Keratinocyte (primary cell): Measurements from ENCODE around the gene CA5A. TPM values are rescaled to one million over a fixed set of nuclear protein-coding genes. Genes with fewer than 3 reads are reported as not detected.
A peak's percentile ranks its signal among the peaks of the same experiment; 100 is the strongest.

Source experiments
- DNase-seq: peaks from one replicate; pipeline ENCODE4 v3.0.0-alpha.2; 2011; ENCODE audit warnings: low read depth, missing footprints, low spot score
- FAIRE-seq: peaks from 2 replicates; lab custom pipeline; 2011; peaks lifted over from hg19 to GRCh38; lab: Jason Lieb, UNC
- H2AFZ ChIP-seq: 2 replicates; pipeline ENCODE4 v1.6.0; 2012; ENCODE audit warnings: low read length, control low read depth, inconsistent platforms; ENCODE audit not compliant: control insufficient read depth
- H3K27ac ChIP-seq: 2 replicates; pipeline ENCODE4 v1.5.1; 2011; ENCODE audit warnings: low read length; ENCODE audit not compliant: control insufficient read depth, insufficient read depth
- H3K27me3 ChIP-seq: 3 replicates; pipeline ENCODE4 v1.6.0; 2011; ENCODE audit warnings: low read length; ENCODE audit not compliant: control insufficient read depth, insufficient read depth; ENCODE audit errors: extremely low read depth
- H3K36me3 ChIP-seq, 2 experiments: 2 replicates in 1 of 2; 3 replicates in 1 of 2; pipeline ENCODE4 v1.5.1; 2011; ENCODE audit warnings: low read length in 2 of 2, mild to moderate bottlenecking in 1 of 2; ENCODE audit not compliant: control insufficient read depth in 2 of 2, insufficient read depth in 2 of 2; ENCODE audit errors: extremely low read depth in 1 of 2
- H3K4me1 ChIP-seq: 3 replicates; pipeline ENCODE4 v1.5.1; 2011; ENCODE audit warnings: low read length; ENCODE audit not compliant: control insufficient read depth, insufficient read depth; ENCODE audit errors: extremely low read depth
- H3K4me2 ChIP-seq: 3 replicates; pipeline ENCODE4 v1.6.0; 2011; ENCODE audit warnings: low read depth, low read length; ENCODE audit not compliant: control insufficient read depth, insufficient read depth; ENCODE audit errors: extremely low read depth
- H3K4me3 ChIP-seq, 3 experiments: fragments of 200-600 bp in 1 of 3; sonication (generic) in 1 of 3; 2 replicates in 2 of 3; 3 replicates in 1 of 3; pipeline ENCODE4 v1.5.1; 2011 to 2016; ENCODE audit warnings: low read length in 3 of 3, mild to moderate bottlenecking in 3 of 3, control low read depth in 2 of 3, inconsistent platforms in 1 of 3, low read depth in 1 of 3, mixed read lengths in 1 of 3, mixed run types in 1 of 3, moderate library complexity in 1 of 3; ENCODE audit not compliant: control insufficient read depth in 2 of 3, insufficient read depth in 2 of 3; ENCODE audit errors: extremely low read depth in 1 of 3
- H3K79me2 ChIP-seq: 2 replicates; pipeline ENCODE4 v1.6.0; 2012; ENCODE audit warnings: low read length; ENCODE audit not compliant: control insufficient read depth, insufficient read depth
- H3K9ac ChIP-seq: 3 replicates; pipeline ENCODE4 v1.6.0; 2011; ENCODE audit warnings: low read length; ENCODE audit not compliant: control insufficient read depth, insufficient read depth; ENCODE audit errors: extremely low read depth
- H3K9me1 ChIP-seq: 3 replicates; pipeline ENCODE4 v1.6.0; 2011; ENCODE audit warnings: low read length; ENCODE audit not compliant: control insufficient read depth, insufficient read depth; ENCODE audit errors: extremely low read depth
- H3K9me3 ChIP-seq: 2 replicates; pipeline ENCODE4 v1.5.1; 2012; ENCODE audit warnings: low read depth, low read length; ENCODE audit not compliant: control insufficient read depth
- H4K20me1 ChIP-seq: 3 replicates; pipeline ENCODE4 v1.6.0; 2011; ENCODE audit warnings: low read length; ENCODE audit not compliant: control insufficient read depth, insufficient read depth; ENCODE audit errors: extremely low read depth
- CTCF ChIP-seq, 3 experiments: IDR thresholded peaks in 1 of 3; conservative IDR thresholded peaks in 1 of 3; optimal IDR thresholded peaks in 1 of 3; 2 replicates in 2 of 3; 3 replicates in 1 of 3; pipeline versions ENCODE3 to v1.5.1; 2011; ENCODE audit warnings: low read length in 3 of 3, mild to moderate bottlenecking in 3 of 3, moderate library complexity in 2 of 3, control low read depth in 1 of 3, inconsistent platforms in 1 of 3; ENCODE audit not compliant: insufficient read depth in 2 of 3; ENCODE audit errors: extremely low read depth in 1 of 3
- EZH2 ChIP-seq: IDR thresholded peaks from one replicate; pipeline ENCODE4 v1.6.1; 2012; ENCODE audit warnings: inconsistent platforms, mild to moderate bottlenecking, low read length, moderate library complexity
- dilution Hi-C: fragments of 300-500 bp; cut with MboI; formaldehyde crosslinking; loops from one replicate; pipeline ENCODE4 v1.7.0; 2020; ENCODE audit warnings: low sequenced_read_pairs; ENCODE audit not compliant: extremely low pct_ligation_motif_present
- polyA plus RNA-seq, 5 experiments: library from polyadenylated mRNA; depleted of rRNA in 3 of 5; stranded (reverse) in 3 of 5; stranded (forward) in 1 of 5; unstranded in 1 of 5; fragments of >200 nt; gene quantifications; 1 replicate in 1 of 5; 2 replicates in 3 of 5; 3 replicates in 1 of 5; pipeline versions ENCODE4 v1.2.1 to v1.2.3, GENCODE V29; 2011 to 2012; ENCODE audit warnings: missing spikeins in 2 of 5, low read depth in 1 of 5, low replicate concordance in 1 of 5

CA5A gene
- polyA plus RNA-seq, 1 donor (not counting 4 experiments of a cell fraction or from before 2014, with no cell fraction given): not detected

- Histone ChIP-seq H4K20me1 (peaks cover 29% of the 10 kb centered on the region), H3K4me3 (no peak overlapping the region), H3K9me3 (no peaks in the 10 kb centered on the region), H3K4me2 (no peak overlapping the region), H3K27me3 (no peaks in the 10 kb centered on the region), H3K36me3 (peaks cover 66 to 84% of the 10 kb centered on the region in 2 experiments), H3K9ac (no peak overlapping the region), H3K9me1 (peaks cover 3% of the 10 kb centered on the region), H3K4me1 (peaks cover 18% of the 10 kb centered on the region), H3K79me2 (peaks cover 61% of the 10 kb centered on the region), H2AFZ (no peak overlapping the region), H3K27ac (no peak overlapping the region)
- peak in 1 of 3 experiments; percentile 7 for TF ChIP-seq CTCF (optimal IDR thresholded peaks at IDR 0.05 in 1 of 3, IDR thresholded peaks at IDR 0.05 in 1 of 3, conservative IDR thresholded peaks at IDR 0.05 in 1 of 3; ENCODE audit: extremely low read depth in 1 of 3, insufficient read depth in 2 of 3, low read length in 3 of 3)
- no peak for TF ChIP-seq EZH2
- DNase-seq (no peak), FAIRE-seq (no peak)
- dilution Hi-C loops: no loop called here
These were observed 95.9 kb downstream of the CA5A start for GRCh38 chr16:87840271-87840978.

GRCh38 chr16:87839542-87840270, 96.6 kb downstream of the CA5A start:
- H4K20me1 ChIP-seq: peaks cover 25% of the 10 kb centered on the region
- no peak overlapping the region for H3K9ac ChIP-seq
- TF ChIP-seq CTCF (optimal IDR thresholded peaks at IDR 0.05 in 1 of 3, IDR thresholded peaks at IDR 0.05 in 1 of 3, conservative IDR thresholded peaks at IDR 0.05 in 1 of 3; ENCODE audit: extremely low read depth in 1 of 3, insufficient read depth in 2 of 3, low read length in 3 of 3) (no peak), EZH2 (no peak)
- dilution Hi-C loops: no loop called here
- no peak overlapping the region for H3K4me2 ChIP-seq
- no peaks in the 10 kb centered on the region for H3K27me3 ChIP-seq
- FAIRE-seq (no peak), DNase-seq (no peak)
- H2AFZ ChIP-seq: no peak overlapping the region
- H3K9me3 ChIP-seq: no peaks in the 10 kb centered on the region
- peaks cover 69 to 85% of the 10 kb centered on the region in 2 experiments for H3K36me3 ChIP-seq
- H3K4me3 ChIP-seq: no peak overlapping the region
- no peak overlapping the region for H3K27ac ChIP-seq
- H3K9me1 ChIP-seq: peaks cover 3% of the 10 kb centered on the region
- peaks cover 55% of the 10 kb centered on the region for H3K79me2 ChIP-seq
- peaks cover 16% of the 10 kb centered on the region for H3K4me1 ChIP-seq
